IPS-20b (cell line): ENCODE results near the gene COL25A1.

Experiments
- H3K27ac ChIP-seq: one replicate; pipeline ENCODE4 v1.5.1; 2013; ENCODE audit warnings: low read length
- H3K27me3 ChIP-seq: 2 replicates; pipeline ENCODE4 v1.6.1; 2013; ENCODE audit warnings: mild to moderate bottlenecking, low read length, inconsistent platforms; ENCODE audit not compliant: insufficient read depth
- H3K36me3 ChIP-seq: 2 replicates; pipeline ENCODE4 v1.6.1; 2013; ENCODE audit warnings: low read depth, mild to moderate bottlenecking, inconsistent platforms, low read length, moderate library complexity; ENCODE audit not compliant: insufficient read depth
- H3K4me1 ChIP-seq: 2 replicates; pipeline ENCODE4 v1.6.1; 2013; ENCODE audit warnings: mild to moderate bottlenecking, control low read depth, inconsistent platforms, low read length, moderate library complexity; ENCODE audit not compliant: insufficient read depth
- H3K4me3 ChIP-seq: 2 replicates; pipeline ENCODE4 v1.5.1; 2013; ENCODE audit warnings: mild to moderate bottlenecking, low read length, inconsistent platforms
- H3K9ac ChIP-seq: 2 replicates; pipeline ENCODE4 v1.6.1; 2013; ENCODE audit warnings: low read depth, mild to moderate bottlenecking, inconsistent platforms, low read length, moderate library complexity
- H3K9me3 ChIP-seq: 2 replicates; pipeline ENCODE4 v1.6.1; 2013; ENCODE audit warnings: mild to moderate bottlenecking, low read depth, low read length, inconsistent platforms; ENCODE audit not compliant: insufficient read depth

COL25A1 gene

GRCh38 chr4:109278594-109279031 lies 23.8 kb downstream of the COL25A1 start:
- Histone ChIP-seq H3K27me3 (no peaks in the 10 kb centered on the region), H3K4me3 (no peak overlapping the region), H3K36me3 (no peaks in the 10 kb centered on the region), H3K27ac (no peak overlapping the region), H3K9me3 (no peaks in the 10 kb centered on the region), H3K4me1 (no peaks in the 10 kb centered on the region), H3K9ac (no peak overlapping the region)

- H3K36me3 ChIP-seq: no peaks in the 10 kb centered on the region
- no peak overlapping the region for H3K4me3 ChIP-seq
- no peaks in the 10 kb centered on the region for H3K27me3 ChIP-seq
- H3K4me1 ChIP-seq: no peaks in the 10 kb centered on the region
- H3K27ac ChIP-seq: no peak overlapping the region
- H3K9me3 ChIP-seq: no peaks in the 10 kb centered on the region
- no peak overlapping the region for H3K9ac ChIP-seq
Measured at GRCh38 chr4:109276482-109277095, 25.9 kb downstream of the COL25A1 start.

GRCh38 chr4:109275066-109275745 lies 27.3 kb downstream of the COL25A1 start:
- Histone ChIP-seq H3K9ac (no peak overlapping the region), H3K4me1 (no peaks in the 10 kb centered on the region), H3K36me3 (no peaks in the 10 kb centered on the region), H3K4me3 (no peak overlapping the region), H3K27me3 (no peaks in the 10 kb centered on the region), H3K27ac (no peak overlapping the region), H3K9me3 (no peaks in the 10 kb centered on the region)

- Histone ChIP-seq H3K4me3 (no peak overlapping the region), H3K9ac (no peak overlapping the region), H3K27ac (no peak overlapping the region), H3K27me3 (no peaks in the 10 kb centered on the region; the same call in 1 of the 2 replicates), H3K4me1 (0 out of 2 replicates have a peak, but pooled peaks cover 4% of the 10 kb centered on the region), H3K36me3 (no peaks in the 10 kb centered on the region), H3K9me3 (no peaks in the 10 kb centered on the region)
Measured at GRCh38 chr4:109266891-109267290, 35.6 kb downstream of the COL25A1 start.

GRCh38 chr4:109266236-109266635 lies 36.2 kb downstream of the COL25A1 start:
- Histone ChIP-seq H3K27me3 (no peaks in the 10 kb centered on the region; the same call in 1 of the 2 replicates), H3K9me3 (no peaks in the 10 kb centered on the region), H3K36me3 (no peaks in the 10 kb centered on the region), H3K4me3 (no peak overlapping the region), H3K27ac (no peak overlapping the region), H3K9ac (no peak overlapping the region), H3K4me1 (0 out of 2 replicates have a peak, but pooled peaks cover 4% of the 10 kb centered on the region)

GRCh38 chr4:109263721-109264120 lies 38.7 kb downstream of the COL25A1 start:
- no peaks in the 10 kb centered on the region for H3K36me3 ChIP-seq
- H3K9ac ChIP-seq: no peak overlapping the region
- H3K4me1 ChIP-seq: 0 out of 2 replicates have a peak, but pooled peaks cover 4% of the 10 kb centered on the region
- no peak overlapping the region for H3K4me3 ChIP-seq
- H3K9me3 ChIP-seq: no peaks in the 10 kb centered on the region
- no peaks in the 10 kb centered on the region; the same call in 1 of the 2 replicates for H3K27me3 ChIP-seq
- no peak overlapping the region for H3K27ac ChIP-seq

- H3K4me1 ChIP-seq: no peaks in the 10 kb centered on the region
- no peak overlapping the region for H3K27ac ChIP-seq
- H3K9ac ChIP-seq: no peak overlapping the region
- no peaks in the 10 kb centered on the region for H3K27me3 ChIP-seq
- no peaks in the 10 kb centered on the region for H3K9me3 ChIP-seq
- no peaks in the 10 kb centered on the region for H3K36me3 ChIP-seq
- no peak overlapping the region for H3K4me3 ChIP-seq
Measured at GRCh38 chr4:109256818-109257217, 45.6 kb downstream of the COL25A1 start.

GRCh38 chr4:109254845-109255244 lies 47.6 kb downstream of the COL25A1 start:
- no peaks in the 10 kb centered on the region for H3K9me3 ChIP-seq
- no peak overlapping the region for H3K4me3 ChIP-seq
- no peaks in the 10 kb centered on the region for H3K36me3 ChIP-seq
- no peak overlapping the region for H3K27ac ChIP-seq
- H3K4me1 ChIP-seq: no peaks in the 10 kb centered on the region
- H3K27me3 ChIP-seq: no peaks in the 10 kb centered on the region
- no peak overlapping the region for H3K9ac ChIP-seq

GRCh38 chr4:109251396-109251795 lies 51.1 kb downstream of the COL25A1 start:
- H3K27ac ChIP-seq: no peak overlapping the region

GRCh38 chr4:109248322-109248900 lies 54.0 kb downstream of the COL25A1 start:
- H3K36me3 ChIP-seq: no peaks in the 10 kb centered on the region
- no peaks in the 10 kb centered on the region for H3K4me1 ChIP-seq
- no peaks in the 10 kb centered on the region for H3K27me3 ChIP-seq
- no peaks in the 10 kb centered on the region for H3K9me3 ChIP-seq
- no peak overlapping the region for H3K9ac ChIP-seq
- H3K27ac ChIP-seq: no peak overlapping the region
- no peak overlapping the region for H3K4me3 ChIP-seq

More at GRCh38 chr4:109251396-109251795, 51.1 kb downstream of the COL25A1 start:
- Histone ChIP-seq H3K9ac (no peak overlapping the region), H3K27me3 (no peaks in the 10 kb centered on the region), H3K36me3 (no peaks in the 10 kb centered on the region), H3K9me3 (no peaks in the 10 kb centered on the region), H3K4me1 (no peaks in the 10 kb centered on the region), H3K4me3 (no peak overlapping the region)

- H3K9me3 ChIP-seq: no peaks in the 10 kb centered on the region
- H3K27me3 ChIP-seq: no peaks in the 10 kb centered on the region
- H3K27ac ChIP-seq: no peak overlapping the region
- H3K36me3 ChIP-seq: no peaks in the 10 kb centered on the region
- H3K4me1 ChIP-seq: no peaks in the 10 kb centered on the region
- H3K4me3 ChIP-seq: no peak overlapping the region
- no peak overlapping the region for H3K9ac ChIP-seq
Measured at GRCh38 chr4:109243871-109244270, 58.6 kb downstream of the COL25A1 start.

- no peaks in the 10 kb centered on the region for H3K9me3 ChIP-seq
- no peak overlapping the region for H3K9ac ChIP-seq
- no peak overlapping the region for H3K27ac ChIP-seq
- H3K27me3 ChIP-seq: no peaks in the 10 kb centered on the region
- H3K4me3 ChIP-seq: no peak overlapping the region
- H3K36me3 ChIP-seq: no peaks in the 10 kb centered on the region
- no peaks in the 10 kb centered on the region for H3K4me1 ChIP-seq
Measured at GRCh38 chr4:109238746-109239145, 63.7 kb downstream of the COL25A1 start.
